ENCODE data around the gene DTD2. TPM values are rescaled to one million over a fixed set of nuclear protein-coding genes. Genes with fewer than 3 reads are reported as not detected.

Gene DTD2
- total RNA-seq, 1 experiment from 2014 or later: 16.7 TPM

- Mint-ChIP-seq H3K4me3 (peak overlapping the region; percentile 90), H3K27ac (0 out of 2 replicates have a peak overlapping the region, but pooled peaks have one; percentile 62), H3K36me3 (no peaks in the 10 kb centered on the region), H3K4me1 (peaks cover 26% of the 10 kb centered on the region), H3K9me3 (no peaks in the 10 kb centered on the region), H3K27me3 (ENCODE audit: low read depth) (no peaks in the 10 kb centered on the region)
- ChIA-PET POLR2A (interaction anchor here (1.1 to 2.0 kb wide), 3 partner anchors 30 to 211 kb away, joined by 3 to 15 read pairs (median 8); partner anchors contain the start of genes DTD2 and HECTD1), CTCF (interaction anchor here (1.1 to 1.4 kb wide), 5 partner anchors 13 to 654 kb away, joined by 3 to 5 read pairs (median 4); partner anchors contain the start of gene HECTD1)
- DNase-seq (ENCODE audit: low spot score) (no peak), ATAC-seq (no peak)
- no peak for TF ChIP-seq PRRX2 (CRISPR knock-in tag; IDR thresholded peaks at IDR 0.05)
- TF ChIP-seq PREB (CRISPR knock-in tag; IDR thresholded peaks at IDR 0.05; ENCODE audit: borderline replicate concordance): no peak
- no peak for TF ChIP-seq ZBTB43 (CRISPR knock-in tag; IDR thresholded peaks at IDR 0.05)
- TF ChIP-seq FOXK1 (CRISPR knock-in tag; IDR thresholded peaks at IDR 0.05): no peak
- TF ChIP-seq ZNF416 (CRISPR knock-in tag; IDR thresholded peaks at IDR 0.05): no peak
- TF ChIP-seq SP1 (CRISPR knock-in tag; conservative IDR thresholded peaks at IDR 0.05): no peak
- TF ChIP-seq ZNF532 (CRISPR knock-in tag; IDR thresholded peaks at IDR 0.05; ENCODE audit: borderline replicate concordance): no peak
- no peak for TF ChIP-seq JAZF1 (CRISPR knock-in tag; IDR thresholded peaks at IDR 0.05)
- no peak for TF ChIP-seq USF2 (CRISPR knock-in tag; IDR thresholded peaks at IDR 0.05)
- no peak for TF ChIP-seq ZNF121 (CRISPR knock-in tag; IDR thresholded peaks at IDR 0.05)
- no peak for TF ChIP-seq FOXP1 (CRISPR knock-in tag; IDR thresholded peaks at IDR 0.05; ENCODE audit: borderline replicate concordance)
- no peak for TF ChIP-seq TEAD1 (CRISPR knock-in tag; IDR thresholded peaks at IDR 0.05)
- TF ChIP-seq ZNF512 (CRISPR knock-in tag; IDR thresholded peaks at IDR 0.05; ENCODE audit: borderline replicate concordance): no peak
- no peak for TF ChIP-seq TEAD4 (CRISPR knock-in tag; IDR thresholded peaks at IDR 0.05)
- TF ChIP-seq ZMAT4 (CRISPR knock-in tag; IDR thresholded peaks at IDR 0.05): no peak
- no peak for TF ChIP-seq HMGA2 (CRISPR knock-in tag; IDR thresholded peaks at IDR 0.05)
- no peak for TF ChIP-seq ZNF232 (CRISPR knock-in tag; IDR thresholded peaks at IDR 0.05)
Measured at GRCh38 chr14:31419179-31419966, 37.9 kb downstream of the DTD2 start.
